Psoas muscle (tissue), 8 donors: ENCODE measurements around the gene SQSTM1. TPM values are rescaled to one million over a fixed set of nuclear protein-coding genes. Genes with fewer than 3 reads are reported as not detected.
A peak's percentile ranks its signal among the peaks of the same experiment; 100 is the strongest.

ENCODE experiments used
- ATAC-seq, 4 donors: fragments of 200-7000 bp; cut with Tn5 transposase; one replicate each; pipeline ENCODE4 v1.9.1; 2020; ENCODE audit warnings: moderate library complexity in 3 of 4, mild to moderate bottlenecking in 2 of 4
- DNase-seq, 2 donors: peaks; one replicate each; pipeline ENCODE4 v3.0.0-alpha.2; 2020
- H3K27ac ChIP-seq: fragments of 200-600 bp; one replicate; pipeline ENCODE4 v1.8.0; 2022
- H3K27me3 ChIP-seq, 3 donors: fragments of 200-600 bp in 1 of 3; one replicate each; pipeline versions ENCODE4 v1.6.1 to v1.8.0; 2013 to 2022; ENCODE audit warnings: low read length in 2 of 3, mild to moderate bottlenecking in 2 of 3, moderate library complexity in 1 of 3; ENCODE audit not compliant: insufficient read depth in 3 of 3
- H3K36me3 ChIP-seq, 2 donors: fragments of 200-600 bp in 1 of 2; one replicate each; pipeline versions ENCODE4 v1.6.1 to v1.8.0; 2013 to 2022; ENCODE audit warnings: low read depth in 1 of 2, mild to moderate bottlenecking in 1 of 2, moderate library complexity in 1 of 2; ENCODE audit not compliant: insufficient read depth in 1 of 2
- H3K4me1 ChIP-seq: fragments of 200-600 bp; one replicate; pipeline ENCODE4 v1.8.0; 2022
- H3K4me3 ChIP-seq: fragments of 200-600 bp; one replicate; pipeline ENCODE4 v1.8.0; 2022; ENCODE audit warnings: mild to moderate bottlenecking
- H3K9me3 ChIP-seq: fragments of 200-600 bp; one replicate; pipeline ENCODE4 v1.8.0; 2022
- CTCF ChIP-seq: fragments of 200-600 bp; IDR thresholded peaks from one replicate; pipeline ENCODE4 v1.8.0; 2022; ENCODE audit warnings: antibody characterized with exemption
- WGBS, 3 donors: extraction: QIAGEN DNeasy Blood & Tissue Kit; methylation state at CpG; one replicate each; pipeline versions ENCODE4 v1.1.6 to v1.1.7; 2013; 5-methylcytosine and 5-hydroxymethylcytosine counted together
- intact Hi-C, 2 donors: fragments of 100-400 bp; cut with DNase I; formaldehyde crosslinking; loops; one replicate each; pipeline versions ENCODE4 v1.11.0 to v1.14.2; 2022
- polyA plus RNA-seq, 3 donors: library from polyadenylated mRNA; stranded (reverse); fragments of 200-250 nt; gene quantifications; one replicate each; pipeline ENCODE4 v1.2.3, GENCODE V29; 2013
- total RNA-seq, 4 donors: library from RNA; stranded (reverse); fragmentation: NEBNext Ultra II Directional in 2 of 4; extraction: Animal tissue kit (Norgen Biotek cat#: 25700) in 2 of 4; gene quantifications; one replicate each; pipeline versions ENCODE4 v1.2.1 to v1.2.4, GENCODE V29; 2021 to 2023
- donor health status: healthy with polysubstance abuse.
- donor health status: DM: no; HTN: no; CAD: no; lungs with moderate emphysema.
- donor health status: Bipolar disorder and iron deficiency.
- donor health status: healthy.
- donor health status: DM: yes; HTN: yes; CAD: no.
- donor health status: DM: no; HTN: no; CAD: no.
- donor health status: DM: no; HTN: no; CAD: no.
- donor health status: DM: yes; HTN: yes; CAD: no.

Gene SQSTM1
- total and polyA plus RNA-seq, 7 donors, result 463 to 1,199 (median 707) TPM

DNA sequence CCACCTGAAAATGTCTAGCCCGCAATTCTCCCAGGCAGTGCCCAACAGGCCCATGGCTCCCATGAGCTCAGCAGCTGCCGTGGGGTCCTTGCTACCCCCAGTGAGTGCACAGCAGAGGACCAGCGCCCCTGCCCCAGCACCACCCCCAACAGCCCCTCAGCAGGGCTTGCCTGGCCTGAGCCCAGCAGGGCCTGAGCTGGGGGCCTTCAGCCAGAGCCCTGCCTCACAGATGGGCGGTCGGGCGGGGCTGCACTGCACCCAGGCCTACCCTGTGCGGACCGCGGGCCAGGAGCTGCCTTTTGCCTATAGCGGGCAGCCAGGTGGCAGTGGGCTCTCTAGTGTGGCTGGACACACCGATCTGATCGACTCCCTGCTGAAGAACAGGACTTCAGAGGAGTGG is 46.3 kb upstream of the SQSTM1 start:
- H3K36me3 ChIP-seq, result peaks cover 6 to 94% of the 10 kb centered on the region in 2 donors
- H3K9me3 ChIP-seq, result no peaks in the 10 kb centered on the region
- no peak for TF ChIP-seq CTCF
- DNase-seq, result no peak
- peak in 2 of 4 donors; percentile 19 to 24 for ATAC-seq
- no peak overlapping the region for H3K27ac ChIP-seq
- H3K27me3 ChIP-seq, result no peaks in the 10 kb centered on the region
- 93 to 96% (median 95%) methylated on average over 12 of the region's 12 CpGs for WGBS, 3 donors
- intact Hi-C loops, result no loop called here
- H3K4me3 ChIP-seq, result no peak overlapping the region
- no peaks in the 10 kb centered on the region for H3K4me1 ChIP-seq

GRCh38 chr5:179776411-179776938 is 44.2 kb upstream of the SQSTM1 start:
- Histone ChIP-seq H3K27ac (no peak overlapping the region), H3K36me3 (peaks cover 6 to 88% of the 10 kb centered on the region in 2 donors), H3K4me3 (no peak overlapping the region), H3K9me3 (no peaks in the 10 kb centered on the region), H3K4me1 (no peaks in the 10 kb centered on the region), H3K27me3 (no peaks in the 10 kb centered on the region)
- intact Hi-C loops, result no loop called here
- peak in 1 of 2 donors; percentile 39 for DNase-seq
- TF ChIP-seq CTCF, result no peak
- ATAC-seq, result no peak
- WGBS, 3 donors, result 91 to 93% (median 91%) methylated on average over 11 of the region's 11 CpGs

GRCh38 chr5:179777456-179777855 is 43.2 kb upstream of the SQSTM1 start:
- ATAC-seq (no peak), DNase-seq (no peak)
- no peak overlapping the region for H3K27ac ChIP-seq
- WGBS, 3 donors, result 91 to 93% (median 92%) methylated on average over 10 of the region's 10 CpGs
- TF ChIP-seq CTCF, result no peak
- H3K9me3 ChIP-seq, result no peaks in the 10 kb centered on the region
- H3K27me3 ChIP-seq, result no peaks in the 10 kb centered on the region
- intact Hi-C loops, result no loop called here
- peaks cover 6 to 78% of the 10 kb centered on the region in 2 donors for H3K36me3 ChIP-seq
- H3K4me3 ChIP-seq, result no peak overlapping the region
- no peaks in the 10 kb centered on the region for H3K4me1 ChIP-seq

GRCh38 chr5:179777909-179778308 is 42.8 kb upstream of the SQSTM1 start:
- Histone ChIP-seq H3K27me3 (no peaks in the 10 kb centered on the region), H3K4me1 (no peaks in the 10 kb centered on the region), H3K36me3 (peaks cover 6 to 74% of the 10 kb centered on the region in 2 donors), H3K4me3 (no peak overlapping the region), H3K9me3 (no peaks in the 10 kb centered on the region), H3K27ac (no peak overlapping the region)
- intact Hi-C loops, result loop anchor here in 1 of 2 donors (1.0 kb wide), 1 partner anchor 39 kb away; no protein-coding TSS in a partner anchor
- no peak for TF ChIP-seq CTCF
- 80 to 86% (median 85%) methylated on average over 9 of the region's 9 CpGs for WGBS, 3 donors
- DNase-seq (peak in 1 of 2 donors; percentile 14), ATAC-seq (no peak)

DNA sequence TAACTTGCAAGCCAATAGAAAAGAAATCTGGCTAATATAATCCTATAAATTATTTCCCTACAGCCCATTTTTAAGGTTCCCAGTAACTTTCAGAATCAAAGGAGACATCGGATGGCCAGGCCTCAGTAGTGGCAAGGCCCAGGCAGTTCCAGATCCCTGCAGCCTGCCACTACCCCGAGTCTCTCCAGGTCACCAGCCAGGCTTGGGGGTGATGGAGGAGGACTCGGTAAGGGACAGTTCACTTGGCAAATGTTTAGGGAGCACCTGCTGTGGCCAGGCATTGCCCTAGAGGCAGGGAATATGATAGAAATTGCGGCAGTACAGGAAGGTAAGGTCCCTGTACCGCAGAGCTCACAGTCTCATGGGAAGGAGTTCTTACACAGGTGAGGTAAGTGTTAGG is 42.1 kb upstream of the SQSTM1 start:
- Histone ChIP-seq H3K4me1 (no peaks in the 10 kb centered on the region), H3K4me3 (no peak overlapping the region), H3K9me3 (no peaks in the 10 kb centered on the region), H3K36me3 (peaks cover 4 to 67% of the 10 kb centered on the region in 2 donors), H3K27me3 (no peaks in the 10 kb centered on the region), H3K27ac (no peak overlapping the region)
- WGBS, 3 donors, result 89 to 95% (median 94%) methylated on average over 5 of the region's 5 CpGs
- DNase-seq, result peak in 1 of 2 donors; percentile 15
- intact Hi-C loops, result loop anchor here in 1 of 2 donors (1.0 kb wide), 1 partner anchor 39 kb away; no protein-coding TSS in a partner anchor
- no peak for ATAC-seq
- no peak for TF ChIP-seq CTCF
